ENCODE data around the gene PRAMEF9.
"Not testable (repeated sequence)": the region's sequence is repeated elsewhere in the genome, so short reads cannot be mapped to it uniquely, and the experiment has no call there.

PRAMEF9 gene

DNA sequence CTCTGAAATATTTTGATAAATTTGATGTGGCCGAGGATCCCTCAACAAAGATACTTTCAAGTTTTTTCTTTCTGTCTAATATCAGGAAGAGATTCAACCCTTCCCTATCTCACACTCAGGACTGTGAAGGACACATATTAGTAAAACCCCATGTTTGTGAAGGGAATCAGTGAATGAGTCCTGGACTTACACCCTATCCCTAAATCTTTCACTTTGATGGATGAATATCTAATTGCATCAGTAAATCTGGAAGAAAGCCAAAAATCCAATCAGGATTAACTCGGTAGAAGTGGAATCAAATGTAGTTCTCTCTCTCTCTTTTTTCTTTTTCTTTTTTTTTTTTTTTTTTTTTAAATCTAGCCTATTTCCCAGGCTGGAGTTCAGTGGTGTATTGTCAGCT is at the start of gene PRAMEF9:
Gene PRAMEF9 (plus strand): TSS at position 301 of the 400 bp plus-strand sequence. CDS start 3,433 bp downstream, outside the sequence.
- in situ Hi-C loops (cut with HindIII; ENCODE audit: low sequenced_read_pairs), result not testable (repeated sequence)

GRCh38 chr1:13155909-13156308 is 15.7 kb upstream of the PRAMEF9 start, which contains the start of gene PRAMEF26:
Gene PRAMEF26 (minus strand): TSS chr1:13156009. CDS start chr1:13153095, 2,914 bp downstream.
- in situ Hi-C loops (cut with HindIII; ENCODE audit: low sequenced_read_pairs), result not testable (repeated sequence)

- in situ Hi-C loops (cut with HindIII; ENCODE audit: low sequenced_read_pairs), result not testable (repeated sequence)
These were observed 6.1 kb upstream of the PRAMEF9 start, which contains the start of gene HNRNPCL4 for GRCh38 chr1:13165531-13165930. Gene HNRNPCL4 (minus strand): TSS chr1:13165631. CDS start chr1:13165467, 164 bp downstream.

DNA sequence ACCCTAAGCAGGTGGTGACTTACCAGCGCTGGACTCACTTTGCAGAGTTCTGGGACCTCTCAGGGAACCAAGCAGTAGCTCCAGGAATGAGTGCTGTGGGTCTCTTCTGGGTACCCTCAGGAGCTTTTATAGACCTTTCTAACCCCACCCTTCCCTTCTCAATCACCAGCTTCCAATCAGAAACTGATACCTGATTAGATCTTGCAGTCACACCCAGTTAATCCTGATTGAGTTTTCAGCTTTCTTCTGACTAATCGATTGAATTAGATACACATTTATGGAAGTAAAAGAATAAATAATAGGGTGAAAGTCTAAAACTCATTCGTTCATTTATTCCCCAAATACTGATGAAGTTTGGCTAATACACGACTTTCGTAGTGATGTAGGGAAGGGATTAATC is 29.7 kb downstream of the PRAMEF9 start, which contains the start of gene PRAMEF13:
Gene PRAMEF13 (minus strand): TSS at position 101 of the 400 bp plus-strand sequence. CDS start 1,820 bp downstream, outside the sequence.
- in situ Hi-C loops (cut with HindIII; ENCODE audit: low sequenced_read_pairs), result not testable (repeated sequence)

GRCh38 chr1:13208712-13209111 is 37.1 kb downstream of the PRAMEF9 start:
- in situ Hi-C loops (cut with HindIII; ENCODE audit: low sequenced_read_pairs), result not testable (repeated sequence)

DNA sequence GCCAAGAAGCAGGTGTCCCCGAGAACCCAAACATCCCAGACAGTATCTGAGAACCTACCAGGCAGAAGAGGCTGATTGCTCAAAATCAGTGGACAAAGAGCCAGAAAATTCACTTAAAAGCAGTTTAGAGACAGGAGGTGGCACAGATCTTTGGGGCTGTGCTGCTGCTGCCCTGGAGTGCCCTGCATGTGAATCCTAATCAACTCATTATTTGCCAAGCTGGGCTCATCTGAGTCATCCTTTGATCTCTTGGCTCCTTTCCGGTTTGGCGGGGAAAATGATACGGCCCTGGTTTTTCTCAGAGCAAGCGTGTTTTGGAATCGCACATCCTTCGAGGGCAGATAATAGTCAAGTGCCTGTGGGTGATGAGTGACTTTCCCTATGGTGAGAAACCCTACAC is 45.0 kb downstream of the PRAMEF9 start:
- in situ Hi-C loops (cut with HindIII; ENCODE audit: low sequenced_read_pairs), result not testable (repeated sequence)

DNA sequence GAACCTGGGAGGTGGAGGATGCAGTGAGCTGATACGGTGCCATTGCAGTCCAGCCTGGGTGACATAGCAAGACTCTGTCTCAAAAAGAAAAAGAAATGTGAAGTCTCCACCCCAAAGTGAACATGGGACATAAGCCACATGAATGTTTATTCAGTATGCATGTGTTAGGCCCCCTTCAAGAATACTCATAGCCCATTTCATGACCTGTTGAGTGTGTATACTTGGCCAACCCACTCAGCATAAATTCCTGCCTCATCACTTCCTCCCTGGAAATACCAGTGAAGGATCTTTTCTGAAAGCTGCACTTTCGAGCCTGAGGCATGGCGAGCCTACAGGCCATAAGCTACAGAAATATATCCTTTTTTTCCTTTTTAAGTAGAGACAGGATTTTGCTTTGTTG is 47.6 kb downstream of the PRAMEF9 start:
- in situ Hi-C loops (cut with HindIII; ENCODE audit: low sequenced_read_pairs), result not testable (repeated sequence)

- in situ Hi-C loops (cut with HindIII; ENCODE audit: low sequenced_read_pairs), result not testable (repeated sequence)
These were observed 51.1 kb downstream of the PRAMEF9 start for GRCh38 chr1:13222788-13223187.

DNA sequence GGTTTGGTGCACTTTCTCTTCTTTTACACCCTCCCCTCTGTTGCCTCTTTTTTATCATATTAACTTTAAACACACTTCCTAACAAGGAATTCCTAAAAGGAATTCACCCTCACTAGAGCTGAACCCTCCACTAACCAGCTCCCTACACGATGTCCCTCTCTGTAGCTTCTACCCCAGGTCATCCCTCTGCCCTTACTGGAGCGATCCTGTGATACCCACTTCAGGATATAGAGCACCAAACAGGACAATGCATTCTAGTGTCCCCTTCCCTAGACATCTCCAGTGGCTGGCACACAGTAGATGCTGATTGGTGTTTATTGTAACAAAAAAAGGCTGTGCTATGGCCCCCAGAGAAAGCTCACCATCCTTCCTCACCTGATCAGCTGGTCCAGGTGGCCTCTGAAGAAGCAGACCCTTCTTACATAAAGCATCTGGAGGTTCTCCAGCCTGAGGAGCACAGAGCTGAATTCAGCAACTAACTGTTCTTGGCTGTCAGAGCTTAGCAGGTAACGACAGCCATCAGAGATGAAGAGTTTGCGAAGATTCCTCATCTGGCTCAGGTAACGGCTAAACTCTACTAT is 52.9 kb downstream of the PRAMEF9 start:
- in situ Hi-C loops (cut with HindIII; ENCODE audit: low sequenced_read_pairs), result no loop called here

DNA sequence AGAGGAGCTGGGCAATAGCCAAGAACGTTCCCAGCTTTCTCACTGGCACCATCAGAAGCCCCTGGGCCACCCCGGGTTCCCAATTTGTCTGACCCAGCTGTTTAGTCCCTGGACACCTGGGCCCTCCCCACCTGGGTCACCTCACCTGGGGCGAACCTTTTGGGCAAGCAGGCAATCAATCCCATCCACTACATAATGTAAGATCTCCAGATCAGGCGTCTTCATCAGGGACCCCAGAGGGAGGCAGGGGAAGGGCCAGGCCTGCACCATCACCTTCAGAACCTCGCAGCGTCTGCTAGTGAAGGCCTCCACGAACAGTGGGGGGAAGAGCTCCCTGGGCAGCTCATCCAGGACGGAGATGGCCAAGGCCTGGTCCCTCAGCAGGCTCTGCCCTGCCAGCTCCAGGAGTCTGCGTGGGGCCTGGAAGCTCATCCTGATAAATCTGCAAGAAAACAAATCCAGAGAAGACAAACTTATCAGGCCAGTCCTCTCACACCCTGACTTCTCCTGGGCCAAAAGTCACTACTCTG is 54.1 kb downstream of the PRAMEF9 start, which contains the start of gene PRAMEF18:
Gene PRAMEF18 (minus strand): TSS at position 480 of the 530 bp plus-strand sequence. CDS start 48 bp downstream, at position 432.
- in situ Hi-C loops (cut with HindIII; ENCODE audit: low sequenced_read_pairs), result not testable (repeated sequence)

- in situ Hi-C loops (cut with HindIII; ENCODE audit: low sequenced_read_pairs), result not testable (repeated sequence)
These were observed 55.8 kb downstream of the PRAMEF9 start for GRCh38 chr1:13227271-13228055.

- in situ Hi-C loops (cut with HindIII; ENCODE audit: low sequenced_read_pairs), result no loop called here
These were observed 56.7 kb downstream of the PRAMEF9 start for GRCh38 chr1:13228343-13228781.

All from endothelial cell of hepatic sinusoid (primary cell).